CD4-positive, alpha-beta T cell treated with Interleukin-4 for 4 hours (primary cell): Measurements from ENCODE around the gene GABPB2.

Source experiments
- DNase-seq: peaks from one replicate; pipeline ENCODE4 v3.0.0-alpha.2; 2020

The GABPB2 gene

GRCh38 chr1:151133018-151133806 lies 62.7 kb downstream of the GABPB2 start:
- no peak for DNase-seq

GRCh38 chr1:151134396-151134795 lies 63.8 kb downstream of the GABPB2 start:
- no peak for DNase-seq

GRCh38 chr1:151134991-151135390 lies 64.4 kb downstream of the GABPB2 start:
- DNase-seq = no peak

GRCh38 chr1:151135433-151136385 lies 65.1 kb downstream of the GABPB2 start:
- no peak for DNase-seq

- DNase-seq = no peak
Measured at GRCh38 chr1:151137789-151138188, 67.2 kb downstream of the GABPB2 start.

GRCh38 chr1:151142411-151143056 lies 72.0 kb downstream of the GABPB2 start:
- DNase-seq = no peak

- DNase-seq = no peak
Measured at GRCh38 chr1:151143057-151143435, 72.5 kb downstream of the GABPB2 start.

GRCh38 chr1:151143986-151144385 lies 73.4 kb downstream of the GABPB2 start:
- no peak for DNase-seq

GRCh38 chr1:151144474-151145303 lies 74.1 kb downstream of the GABPB2 start:
- DNase-seq = no peak

- DNase-seq = no peak
Measured at GRCh38 chr1:151145304-151146071, 74.9 kb downstream of the GABPB2 start.

GRCh38 chr1:151146072-151146411 lies 75.5 kb downstream of the GABPB2 start:
- no peak for DNase-seq

- peak; percentile 79 for DNase-seq
Measured at GRCh38 chr1:151146412-151147131, 76.0 kb downstream of the GABPB2 start, which contains the start of gene SEMA6C. Gene SEMA6C, minus strand, starts transcription at chr1:151146631. Its CDS starts 4,010 bp downstream, at chr1:151142621.

GRCh38 chr1:151147132-151147503 lies 76.6 kb downstream of the GABPB2 start:
- no peak for DNase-seq

- no peak for DNase-seq
Measured at GRCh38 chr1:151147665-151148064, 77.1 kb downstream of the GABPB2 start.

GRCh38 chr1:151156515-151156819 lies 85.9 kb downstream of the GABPB2 start, which contains the start of gene TNFAIP8L2:
Gene TNFAIP8L2, plus strand, starts transcription at chr1:151156649. Its CDS starts 2,049 bp downstream, at chr1:151158698.
- peak; percentile 76 for DNase-seq

GRCh38 chr1:151157067-151157531 lies 86.5 kb downstream of the GABPB2 start:
- DNase-seq = peak; percentile 67

- peak; percentile 12 for DNase-seq
Measured at GRCh38 chr1:151158326-151158725, 87.8 kb downstream of the GABPB2 start.

GRCh38 chr1:151158751-151159251 lies 88.2 kb downstream of the GABPB2 start:
- DNase-seq = no peak

GRCh38 chr1:151159373-151159772 lies 88.8 kb downstream of the GABPB2 start:
- no peak for DNase-seq

- DNase-seq = no peak
Measured at GRCh38 chr1:151164732-151165280, 94.2 kb downstream of the GABPB2 start.
